EH (cell line): ENCODE measurements around the gene PXMP4.
A peak's percentile ranks its signal among the peaks of the same experiment; 100 is the strongest.
"Not testable (repeated sequence)": the region's sequence is repeated elsewhere in the genome, so short reads cannot be mapped to it uniquely, and the experiment has no call there.

Experiments
- DNase-seq: peaks from one replicate; pipeline ENCODE4 v3.0.0-alpha.2; 2015; ENCODE audit warnings: low read depth

Gene PXMP4

GRCh38 chr20:33703498-33704137 is 16.5 kb downstream of the PXMP4 start:
- no peak for DNase-seq

GRCh38 chr20:33702861-33703260 is 17.2 kb downstream of the PXMP4 start:
- no peak for DNase-seq

GRCh38 chr20:33701629-33702450 is 18.3 kb downstream of the PXMP4 start:
- DNase-seq = no peak

- not testable (repeated sequence) for DNase-seq
Measured at GRCh38 chr20:33700696-33701441, 19.2 kb downstream of the PXMP4 start.

- DNase-seq = not testable (repeated sequence)
Measured at GRCh38 chr20:33698966-33699365, 21.1 kb downstream of the PXMP4 start.

GRCh38 chr20:33697129-33697528 is 23.0 kb downstream of the PXMP4 start:
- DNase-seq = peak; percentile 81

GRCh38 chr20:33696448-33696847 is 23.7 kb downstream of the PXMP4 start:
- no peak for DNase-seq

GRCh38 chr20:33694639-33695012 is 25.5 kb downstream of the PXMP4 start:
- DNase-seq = no peak

- no peak for DNase-seq
Measured at GRCh38 chr20:33693741-33694638, 26.1 kb downstream of the PXMP4 start.

- no peak for DNase-seq
Measured at GRCh38 chr20:33693289-33693688, 26.8 kb downstream of the PXMP4 start.

GRCh38 chr20:33689973-33690372 is 30.1 kb downstream of the PXMP4 start:
- DNase-seq = peak; percentile 48

- DNase-seq = no peak
Measured at GRCh38 chr20:33689493-33689892, 30.6 kb downstream of the PXMP4 start.

GRCh38 chr20:33688938-33689424 is 31.1 kb downstream of the PXMP4 start:
- DNase-seq = no peak

GRCh38 chr20:33687993-33688937 is 31.8 kb downstream of the PXMP4 start:
- DNase-seq = no peak

- DNase-seq = peak; percentile 23
Measured at GRCh38 chr20:33687370-33687915, 32.7 kb downstream of the PXMP4 start.

GRCh38 chr20:33686984-33687366 is 33.1 kb downstream of the PXMP4 start:
- DNase-seq = no peak

- DNase-seq = peak; percentile 94
Measured at GRCh38 chr20:33686100-33686983, 33.8 kb downstream of the PXMP4 start, which contains the start of gene E2F1. E2F1 (minus strand) TSS chr20:33686385; CDS start chr20:33686264, 121 bp downstream.

GRCh38 chr20:33685328-33686099 is 34.6 kb downstream of the PXMP4 start:
- DNase-seq = peak; percentile 39
